HFFc6 (cell line): ENCODE measurements around the gene EGR4. TPM values are rescaled to one million over a fixed set of nuclear protein-coding genes. Genes with fewer than 3 reads are reported as not detected.
A peak's percentile ranks its signal among the peaks of the same experiment; 100 is the strongest.

ENCODE experiments used
- DNase-seq: peaks from one replicate; pipeline ENCODE4 v3.0.0-alpha.2; 2018
- H3K27ac Mint-ChIP-seq: 2 replicates; pipeline ENCODE4 v1.8.0; 2020; ENCODE audit warnings: mild to moderate bottlenecking, mixed read lengths
- H3K27me3 Mint-ChIP-seq: 2 replicates; pipeline ENCODE4 v1.8.0; 2021; ENCODE audit warnings: mild to moderate bottlenecking, moderate library complexity, mixed read lengths; ENCODE audit not compliant: insufficient read depth
- H3K36me3 Mint-ChIP-seq: 2 replicates; pipeline ENCODE4 v1.8.0; 2021; ENCODE audit warnings: low read depth, mixed read lengths
- H3K4me1 Mint-ChIP-seq: 2 replicates; pipeline ENCODE4 v1.8.0; 2020; ENCODE audit warnings: low read depth, mixed read lengths
- H3K4me3 Mint-ChIP-seq: 2 replicates; pipeline ENCODE4 v1.8.0; 2020; ENCODE audit warnings: mild to moderate bottlenecking, moderate library complexity, mixed read lengths
- H3K9me3 Mint-ChIP-seq: 2 replicates; pipeline ENCODE4 v1.8.0; 2020; ENCODE audit warnings: mild to moderate bottlenecking, mixed read lengths
- total RNA-seq, 6 experiments: library from RNA; stranded (reverse); fragmentation: NEBNext Ultra II Directional; extraction: Animal tissue kit (Norgen Biotek cat#: 25700); gene quantifications; 2 replicates in 1 of 6; 3 replicates in 5 of 6; pipeline ENCODE4 v1.2.3, GENCODE V29; 2021
- TF ChIP-seq, protein P1 (sequence below): fragments of 200-600 bp; sonication (generic); IDR thresholded peaks from 2 replicates; pipeline ENCODE4 v1.5.0; 2021; ENCODE audit warnings: antibody characterized with exemption, mild to moderate bottlenecking

EGR4 gene
- total RNA-seq, 6 experiments from 2014 or later = not detected

DNA sequence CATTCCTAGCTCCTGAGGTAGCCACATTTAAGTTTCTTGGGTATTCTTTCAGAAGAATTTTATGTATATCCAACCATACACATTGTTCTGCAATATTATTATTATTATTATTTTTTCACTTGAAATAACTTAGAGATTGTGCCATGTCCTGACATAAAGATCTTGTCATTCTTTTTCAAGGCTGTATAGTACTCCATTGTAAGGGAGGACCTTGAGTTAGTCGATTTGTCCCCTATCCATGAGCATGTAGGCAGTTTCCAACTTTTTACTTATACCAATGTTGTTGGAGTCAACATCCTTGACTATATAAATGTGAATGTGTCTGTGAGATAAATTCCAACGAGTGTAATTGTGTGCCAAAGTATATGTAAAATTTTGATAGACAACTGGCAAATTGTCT, 891 bp upstream of the EGR4 start:
- Mint-ChIP-seq H3K4me1 (peaks cover 9% of the 10 kb centered on the region), H3K4me3 (no peak overlapping the region), H3K9me3 (no peaks in the 10 kb centered on the region), H3K36me3 (no peaks in the 10 kb centered on the region), H3K27ac (no peak overlapping the region), H3K27me3 (peaks cover 43% of the 10 kb centered on the region)
- TF ChIP-seq, protein P1, sequence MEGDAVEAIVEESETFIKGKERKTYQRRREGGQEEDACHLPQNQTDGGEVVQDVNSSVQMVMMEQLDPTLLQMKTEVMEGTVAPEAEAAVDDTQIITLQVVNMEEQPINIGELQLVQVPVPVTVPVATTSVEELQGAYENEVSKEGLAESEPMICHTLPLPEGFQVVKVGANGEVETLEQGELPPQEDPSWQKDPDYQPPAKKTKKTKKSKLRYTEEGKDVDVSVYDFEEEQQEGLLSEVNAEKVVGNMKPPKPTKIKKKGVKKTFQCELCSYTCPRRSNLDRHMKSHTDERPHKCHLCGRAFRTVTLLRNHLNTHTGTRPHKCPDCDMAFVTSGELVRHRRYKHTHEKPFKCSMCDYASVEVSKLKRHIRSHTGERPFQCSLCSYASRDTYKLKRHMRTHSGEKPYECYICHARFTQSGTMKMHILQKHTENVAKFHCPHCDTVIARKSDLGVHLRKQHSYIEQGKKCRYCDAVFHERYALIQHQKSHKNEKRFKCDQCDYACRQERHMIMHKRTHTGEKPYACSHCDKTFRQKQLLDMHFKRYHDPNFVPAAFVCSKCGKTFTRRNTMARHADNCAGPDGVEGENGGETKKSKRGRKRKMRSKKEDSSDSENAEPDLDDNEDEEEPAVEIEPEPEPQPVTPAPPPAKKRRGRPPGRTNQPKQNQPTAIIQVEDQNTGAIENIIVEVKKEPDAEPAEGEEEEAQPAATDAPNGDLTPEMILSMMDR = no peak
- DNase-seq = no peak

DNA sequence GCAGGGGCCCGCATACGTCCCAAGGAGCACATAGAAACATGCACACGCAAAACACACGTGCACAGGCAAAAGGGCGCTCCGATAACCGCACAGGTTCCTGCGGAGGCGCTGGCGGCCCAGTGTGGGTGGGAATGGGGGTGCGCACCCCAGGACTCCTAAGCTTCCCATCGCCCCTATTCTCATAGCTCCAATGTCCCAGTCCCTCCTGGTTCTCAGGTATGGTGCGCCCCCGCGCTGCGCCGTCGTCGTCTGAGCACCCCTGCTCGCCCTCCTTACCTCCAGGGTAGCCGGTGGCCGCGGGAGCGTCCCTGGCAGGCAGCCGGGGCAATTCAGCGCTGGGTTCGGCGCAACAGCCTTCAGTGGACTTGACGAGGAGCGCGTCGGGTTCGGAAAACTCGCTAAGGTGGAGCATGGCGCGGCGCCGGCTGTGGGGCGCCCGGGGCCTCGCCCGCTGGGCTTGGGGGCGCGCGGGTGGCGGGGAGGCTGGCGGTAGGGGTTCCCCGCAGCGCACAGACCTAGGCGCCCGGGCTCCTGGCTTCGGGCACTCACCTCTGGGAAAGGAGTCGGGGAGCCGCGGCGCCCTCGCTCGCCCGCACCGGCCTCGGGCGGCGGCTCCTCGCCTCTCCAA, 328 bp downstream of the EGR4 start:
- H3K36me3 Mint-ChIP-seq = no peaks in the 10 kb centered on the region
- H3K4me3 Mint-ChIP-seq = no peak overlapping the region
- H3K27me3 Mint-ChIP-seq = peaks cover 49% of the 10 kb centered on the region
- DNase-seq = no peak
- H3K9me3 Mint-ChIP-seq = no peaks in the 10 kb centered on the region
- H3K27ac Mint-ChIP-seq = no peak overlapping the region
- TF ChIP-seq, protein P1 = no peak
- H3K4me1 Mint-ChIP-seq = peaks cover 9% of the 10 kb centered on the region

DNA sequence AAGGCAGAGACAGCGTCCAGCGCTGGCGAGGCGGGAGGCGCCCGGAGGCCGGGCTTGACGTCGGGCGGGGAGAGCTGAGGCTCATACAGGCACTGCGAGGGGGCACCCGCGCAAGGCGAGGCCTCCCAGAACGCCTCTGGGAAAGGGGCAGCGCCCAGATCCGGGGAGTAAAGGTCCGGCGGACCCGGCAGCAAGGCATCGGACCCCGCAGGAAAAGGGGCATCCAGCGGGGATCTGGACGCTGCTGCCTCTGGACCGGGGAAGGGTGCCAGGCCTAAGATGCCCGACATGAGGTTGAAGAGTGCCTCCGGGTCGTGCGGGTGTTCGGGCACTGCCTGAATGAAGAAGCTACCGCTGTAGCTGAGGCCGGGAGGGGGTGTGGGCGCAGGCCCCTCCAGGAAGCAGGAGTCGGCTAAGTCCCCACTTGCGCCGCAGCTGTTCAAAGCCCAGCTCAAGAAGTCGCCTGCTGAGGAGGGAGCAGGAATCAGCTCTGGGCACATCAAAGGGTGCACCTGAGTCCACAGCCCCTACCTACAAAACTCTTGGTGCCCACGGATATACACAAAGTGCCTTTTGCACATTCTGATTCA, 937 bp downstream of the EGR4 start:
- H3K4me3 Mint-ChIP-seq = no peak overlapping the region
- H3K27me3 Mint-ChIP-seq = peaks cover 50% of the 10 kb centered on the region
- H3K27ac Mint-ChIP-seq = no peak overlapping the region
- no peak for DNase-seq
- no peaks in the 10 kb centered on the region for H3K36me3 Mint-ChIP-seq
- TF ChIP-seq, protein P1 = no peak
- H3K9me3 Mint-ChIP-seq = no peaks in the 10 kb centered on the region
- peaks cover 6% of the 10 kb centered on the region for H3K4me1 Mint-ChIP-seq

DNA sequence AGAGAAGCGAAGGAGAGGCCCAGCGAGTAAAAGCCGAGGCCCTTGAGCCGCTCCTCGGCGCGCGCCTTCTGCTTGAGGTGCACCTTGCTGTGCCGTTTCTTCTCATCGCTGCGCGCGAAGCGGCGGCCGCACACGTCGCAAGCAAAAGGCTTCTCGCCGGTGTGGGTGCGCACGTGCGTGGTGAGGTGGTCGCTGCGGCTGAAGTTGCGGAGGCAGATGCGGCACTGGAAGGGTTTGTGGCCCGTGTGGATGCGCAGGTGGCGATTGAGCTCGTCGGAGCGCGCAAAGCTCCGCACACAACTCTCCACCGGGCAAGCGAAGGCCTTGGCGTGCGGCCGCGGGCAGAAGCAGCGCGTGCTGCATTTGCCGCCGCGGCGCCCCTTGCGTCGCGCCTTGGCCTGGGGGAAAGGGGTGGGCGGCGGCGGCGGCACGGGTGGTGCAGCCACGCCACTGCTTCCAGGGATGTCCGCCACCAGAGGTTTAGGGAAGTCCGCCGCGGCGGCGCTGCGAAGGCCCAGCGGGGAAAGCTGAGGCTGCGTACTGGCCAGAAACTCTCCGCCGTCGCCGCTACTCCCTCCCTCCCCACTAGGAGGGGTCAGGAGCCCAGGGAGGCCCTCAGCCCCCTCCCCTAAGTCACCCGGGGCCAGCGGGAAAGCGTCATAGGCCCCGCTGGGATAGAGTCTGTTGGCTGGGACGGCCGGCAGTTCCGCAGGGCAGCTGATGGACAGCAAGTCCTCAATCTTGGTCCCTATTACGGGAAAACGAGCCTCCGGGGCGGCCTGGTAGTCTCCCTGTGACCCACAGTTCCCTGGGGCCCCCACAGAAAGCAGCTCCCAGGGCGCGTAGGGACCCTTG, 1.7 kb downstream of the EGR4 start:
- H3K27ac Mint-ChIP-seq = no peak overlapping the region

DNA sequence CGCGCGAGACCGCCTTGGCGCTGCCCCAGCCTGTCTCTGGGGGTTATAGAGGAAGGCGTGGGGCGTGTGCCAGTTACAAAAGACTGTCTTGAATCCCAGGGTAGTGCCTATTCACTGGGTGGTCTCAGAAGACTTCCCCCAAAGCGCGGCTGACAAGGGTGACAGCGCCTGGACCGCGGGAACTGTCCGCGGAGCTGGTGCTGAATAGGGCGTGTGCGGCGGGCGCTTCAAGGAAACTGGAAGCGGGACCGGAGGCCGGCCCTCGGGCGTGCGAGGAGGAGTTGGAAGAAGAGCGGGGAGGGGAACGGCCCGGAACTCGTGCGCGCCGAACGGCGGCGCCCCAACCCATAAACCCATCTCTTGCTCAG, 2.3 kb downstream of the EGR4 start:
- peaks cover 53% of the 10 kb centered on the region for H3K27me3 Mint-ChIP-seq
- H3K4me3 Mint-ChIP-seq = no peak overlapping the region
- no peaks in the 10 kb centered on the region for H3K4me1 Mint-ChIP-seq
- peak; percentile 11 for DNase-seq
- no peaks in the 10 kb centered on the region for H3K36me3 Mint-ChIP-seq
- TF ChIP-seq, protein P1 = no peak
- H3K27ac Mint-ChIP-seq = no peak overlapping the region
- H3K9me3 Mint-ChIP-seq = no peaks in the 10 kb centered on the region

More for the DNA sequence above, 1.7 kb downstream of the EGR4 start:
- Mint-ChIP-seq H3K27me3 (peaks cover 49% of the 10 kb centered on the region), H3K36me3 (no peaks in the 10 kb centered on the region), H3K4me1 (no peaks in the 10 kb centered on the region; the same call in 1 of the 2 replicates), H3K9me3 (no peaks in the 10 kb centered on the region), H3K4me3 (no peak overlapping the region)
- no peak for DNase-seq
- TF ChIP-seq, protein P1 = no peak
